ENCODE data around the gene SLC66A1. TPM values are rescaled to one million over a fixed set of nuclear protein-coding genes. Genes with fewer than 3 reads are reported as not detected.
"Not testable (repeated sequence)": the region's sequence is repeated elsewhere in the genome, so short reads cannot be mapped to it uniquely, and the experiment has no call there.

SLC66A1 gene
- total RNA-seq, 1 donor from 2014 or later, result 14.6 TPM

DNA sequence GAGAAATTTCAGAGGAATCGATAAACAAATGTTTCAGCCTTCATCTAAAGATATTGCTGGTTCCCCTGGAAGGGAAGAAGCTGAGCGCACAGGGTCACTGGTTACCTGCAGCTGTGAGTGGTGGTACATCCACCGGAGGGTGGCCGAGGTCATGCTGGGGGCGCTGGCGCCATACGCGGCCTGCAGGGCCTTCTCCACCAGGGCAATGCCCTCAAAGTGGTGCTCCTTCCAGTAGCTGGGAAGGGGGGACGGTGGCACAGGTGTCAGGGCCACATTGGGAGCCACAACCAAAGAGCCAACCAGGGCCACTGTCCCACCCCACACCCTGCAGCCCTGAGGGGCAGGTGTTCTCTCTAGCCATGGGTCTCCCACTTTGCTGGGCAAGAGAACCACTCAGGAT is 28.2 kb upstream of the SLC66A1 start:
- Histone ChIP-seq H3K9me3 (ENCODE audit: control insufficient read depth in 3 of 3, low read length in 3 of 3) (no peaks in the 10 kb centered on the region), H3K27me3 (ENCODE audit: control insufficient read depth in 3 of 3, insufficient read depth in 3 of 3, low read length in 3 of 3) (no peaks in the 10 kb centered on the region), H3K27ac (ENCODE audit: low read depth, low read length) (no peak overlapping the region), H3K4me3 (ENCODE audit: low read length in 3 of 3) (no peak overlapping the region), H3K4me1 (ENCODE audit: control insufficient read depth in 3 of 3, insufficient read depth in 3 of 3, low read length in 3 of 3) (peaks cover 2 to 3% (median 2%) of the 10 kb centered on the region in 3 donors), H3K9ac (ENCODE audit: low read depth in 1 of 3, low read length in 3 of 3) (no peak overlapping the region), H3K36me3 (ENCODE audit: control insufficient read depth in 3 of 3, insufficient read depth in 3 of 3, low read length in 3 of 3) (peaks cover 0 to 4% (median 0%) of the 10 kb centered on the region in 3 donors)

GRCh38 chr1:19284881-19285280 is 27.2 kb upstream of the SLC66A1 start:
- Histone ChIP-seq H3K27ac (ENCODE audit: low read depth, low read length) (no peak overlapping the region), H3K36me3 (ENCODE audit: control insufficient read depth in 3 of 3, insufficient read depth in 3 of 3, low read length in 3 of 3) (peaks cover 0 to 4% (median 0%) of the 10 kb centered on the region in 3 donors), H3K9me3 (ENCODE audit: control insufficient read depth in 3 of 3, low read length in 3 of 3) (no peaks in the 10 kb centered on the region), H3K4me3 (ENCODE audit: low read length in 3 of 3) (no peak overlapping the region), H3K9ac (ENCODE audit: low read depth in 1 of 3, low read length in 3 of 3) (no peak overlapping the region), H3K4me1 (ENCODE audit: control insufficient read depth in 3 of 3, insufficient read depth in 3 of 3, low read length in 3 of 3) (peaks cover 5 to 10% (median 5%) of the 10 kb centered on the region in 3 donors), H3K27me3 (ENCODE audit: control insufficient read depth in 3 of 3, insufficient read depth in 3 of 3, low read length in 3 of 3) (no peaks in the 10 kb centered on the region)

GRCh38 chr1:19285366-19285765 is 26.8 kb upstream of the SLC66A1 start:
- not testable (repeated sequence) for H3K27me3 ChIP-seq (ENCODE audit: control insufficient read depth in 3 of 3, insufficient read depth in 3 of 3, low read length in 3 of 3); H3K27ac ChIP-seq (ENCODE audit: low read depth, low read length); H3K4me3 ChIP-seq (ENCODE audit: low read length in 3 of 3); H3K36me3 ChIP-seq (ENCODE audit: control insufficient read depth in 3 of 3, insufficient read depth in 3 of 3, low read length in 3 of 3); H3K9me3 ChIP-seq (ENCODE audit: control insufficient read depth in 3 of 3, low read length in 3 of 3); H3K9ac ChIP-seq (ENCODE audit: low read depth in 1 of 3, low read length in 3 of 3)
- peaks cover 5 to 10% (median 5%) of the 10 kb centered on the region in 3 donors for H3K4me1 ChIP-seq (ENCODE audit: control insufficient read depth in 3 of 3, insufficient read depth in 3 of 3, low read length in 3 of 3)

DNA sequence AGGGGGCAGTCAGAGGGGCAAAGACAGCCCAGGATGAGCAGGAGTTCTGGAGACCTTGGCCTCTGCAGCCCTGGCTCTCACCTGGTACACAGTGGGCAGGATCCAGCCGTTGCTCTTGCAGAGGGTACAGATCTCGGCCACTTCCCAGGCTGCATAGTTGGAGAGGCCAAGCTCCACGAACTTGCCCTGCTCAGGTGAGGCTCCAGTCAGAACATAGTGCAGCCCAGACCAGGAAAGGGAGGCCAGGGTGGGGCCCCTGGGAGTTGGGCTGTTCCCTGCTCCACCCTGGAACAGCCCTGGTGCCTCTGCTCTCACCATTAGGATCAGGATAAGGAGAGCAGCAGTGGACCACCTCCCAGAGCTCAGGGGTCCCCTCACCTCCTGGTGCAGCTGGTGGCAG is 26.3 kb upstream of the SLC66A1 start:
- H3K9ac ChIP-seq (ENCODE audit: low read depth in 1 of 3, low read length in 3 of 3); H3K36me3 ChIP-seq (ENCODE audit: control insufficient read depth in 3 of 3, insufficient read depth in 3 of 3, low read length in 3 of 3); H3K27ac ChIP-seq (ENCODE audit: low read depth, low read length); H3K9me3 ChIP-seq (ENCODE audit: control insufficient read depth in 3 of 3, low read length in 3 of 3); H3K4me3 ChIP-seq (ENCODE audit: low read length in 3 of 3); H3K27me3 ChIP-seq (ENCODE audit: control insufficient read depth in 3 of 3, insufficient read depth in 3 of 3, low read length in 3 of 3): not testable (repeated sequence)
- H3K4me1 ChIP-seq (ENCODE audit: control insufficient read depth in 3 of 3, insufficient read depth in 3 of 3, low read length in 3 of 3), result peaks cover 5 to 10% (median 5%) of the 10 kb centered on the region in 3 donors

- no peaks in the 10 kb centered on the region for H3K9me3 ChIP-seq (ENCODE audit: control insufficient read depth in 3 of 3, low read length in 3 of 3)
- no peaks in the 10 kb centered on the region for H3K27me3 ChIP-seq (ENCODE audit: control insufficient read depth in 3 of 3, insufficient read depth in 3 of 3, low read length in 3 of 3)
- peaks cover 5 to 10% (median 5%) of the 10 kb centered on the region in 3 donors for H3K4me1 ChIP-seq (ENCODE audit: control insufficient read depth in 3 of 3, insufficient read depth in 3 of 3, low read length in 3 of 3)
- peaks cover 0 to 4% (median 0%) of the 10 kb centered on the region in 3 donors for H3K36me3 ChIP-seq (ENCODE audit: control insufficient read depth in 3 of 3, insufficient read depth in 3 of 3, low read length in 3 of 3)
- H3K4me3 ChIP-seq (ENCODE audit: low read length in 3 of 3), result no peak overlapping the region
- no peak overlapping the region for H3K9ac ChIP-seq (ENCODE audit: low read depth in 1 of 3, low read length in 3 of 3)
- no peak overlapping the region for H3K27ac ChIP-seq (ENCODE audit: low read depth, low read length)
Observed at GRCh38 chr1:19287436-19288185, 24.5 kb upstream of the SLC66A1 start.

GRCh38 chr1:19288324-19289241 is 23.5 kb upstream of the SLC66A1 start, which contains the start of gene AKR7A3:
TSS of gene AKR7A3 (minus strand) at chr1:19288770. CDS start at chr1:19288709, 61 bp downstream.
- not testable (repeated sequence) for H3K27ac ChIP-seq (ENCODE audit: low read depth, low read length)

DNA sequence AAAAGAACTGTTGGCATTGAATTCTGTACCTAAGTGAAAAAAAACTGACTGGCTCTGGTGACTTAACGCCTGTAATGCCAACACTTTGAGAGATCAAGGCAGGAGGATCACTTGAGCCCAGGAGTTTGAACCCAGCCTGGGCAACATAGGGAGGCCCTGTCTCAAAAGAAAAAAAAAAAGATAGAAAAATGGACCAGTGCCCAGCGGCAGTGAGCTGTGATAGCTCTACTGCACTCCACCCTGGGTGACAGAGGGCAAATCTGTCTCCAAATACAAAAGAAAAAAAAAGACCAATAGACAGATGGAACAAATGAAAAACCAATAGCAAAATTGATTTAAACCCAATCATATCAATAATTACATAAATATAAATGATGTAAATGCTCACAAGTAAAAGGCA is 22.9 kb upstream of the SLC66A1 start:
- Histone ChIP-seq H3K27ac (ENCODE audit: low read depth, low read length) (no peak overlapping the region), H3K9ac (ENCODE audit: low read depth in 1 of 3, low read length in 3 of 3) (peak overlapping the region; percentile 54 to 76 (median 57)), H3K36me3 (ENCODE audit: control insufficient read depth in 3 of 3, insufficient read depth in 3 of 3, low read length in 3 of 3) (no peaks in the 10 kb centered on the region), H3K4me1 (ENCODE audit: control insufficient read depth in 3 of 3, insufficient read depth in 3 of 3, low read length in 3 of 3) (peaks cover 5 to 10% (median 5%) of the 10 kb centered on the region in 3 donors), H3K4me3 (ENCODE audit: low read length in 3 of 3) (peak overlapping the region; percentile 60 to 78 (median 74)), H3K9me3 (ENCODE audit: control insufficient read depth in 3 of 3, low read length in 3 of 3) (peaks cover 0 to under 1% (median 0%) of the 10 kb centered on the region in 3 donors), H3K27me3 (ENCODE audit: control insufficient read depth in 3 of 3, insufficient read depth in 3 of 3, low read length in 3 of 3) (no peaks in the 10 kb centered on the region)

More at GRCh38 chr1:19288324-19289241, 23.5 kb upstream of the SLC66A1 start, which contains the start of gene AKR7A3:
- peak within 1 kb of the TSS; percentile 60 to 78 (median 74) for H3K4me3 ChIP-seq (ENCODE audit: low read length in 3 of 3)
- H3K27me3 ChIP-seq (ENCODE audit: control insufficient read depth in 3 of 3, insufficient read depth in 3 of 3, low read length in 3 of 3); H3K9me3 ChIP-seq (ENCODE audit: control insufficient read depth in 3 of 3, low read length in 3 of 3); H3K36me3 ChIP-seq (ENCODE audit: control insufficient read depth in 3 of 3, insufficient read depth in 3 of 3, low read length in 3 of 3): not testable (repeated sequence)
- H3K9ac ChIP-seq (ENCODE audit: low read depth in 1 of 3, low read length in 3 of 3), result peak within 1 kb of the TSS; percentile 54 to 76 (median 57)
- H3K4me1 ChIP-seq (ENCODE audit: control insufficient read depth in 3 of 3, insufficient read depth in 3 of 3, low read length in 3 of 3), result peaks cover 5 to 10% (median 5%) of the 10 kb centered on the region in 3 donors

DNA sequence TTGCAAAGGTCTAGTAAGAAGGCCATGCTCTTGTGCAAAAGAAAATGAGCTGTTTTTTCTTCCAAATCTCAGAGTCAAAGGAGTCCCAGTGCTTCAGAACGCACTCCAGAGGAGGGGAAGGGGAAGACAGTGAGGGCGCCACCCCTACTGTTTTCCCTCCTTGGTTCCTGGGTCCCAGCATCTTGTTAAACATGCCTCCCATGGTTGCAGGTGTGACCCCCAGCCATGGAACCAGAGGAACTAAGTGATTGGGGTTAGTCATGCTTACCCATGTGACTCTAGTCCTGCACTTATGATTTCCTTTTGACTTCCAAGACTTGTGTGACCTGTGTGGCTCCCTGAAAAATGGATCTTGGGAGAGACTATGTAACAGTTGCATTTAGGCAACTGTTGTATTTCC is 17.5 kb upstream of the SLC66A1 start:
- no peak overlapping the region for H3K9ac ChIP-seq (ENCODE audit: low read depth in 1 of 3, low read length in 3 of 3)
- H3K27ac ChIP-seq (ENCODE audit: low read depth, low read length), result no peak overlapping the region
- no peaks in the 10 kb centered on the region for H3K36me3 ChIP-seq (ENCODE audit: control insufficient read depth in 3 of 3, insufficient read depth in 3 of 3, low read length in 3 of 3)
- peaks cover 0 to 2% (median 0%) of the 10 kb centered on the region in 3 donors for H3K4me1 ChIP-seq (ENCODE audit: control insufficient read depth in 3 of 3, insufficient read depth in 3 of 3, low read length in 3 of 3)
- H3K4me3 ChIP-seq (ENCODE audit: low read length in 3 of 3), result no peak overlapping the region
- no peaks in the 10 kb centered on the region for H3K27me3 ChIP-seq (ENCODE audit: control insufficient read depth in 3 of 3, insufficient read depth in 3 of 3, low read length in 3 of 3)
- peaks cover 0 to 6% (median 4%) of the 10 kb centered on the region in 3 donors for H3K9me3 ChIP-seq (ENCODE audit: control insufficient read depth in 3 of 3, low read length in 3 of 3)

DNA sequence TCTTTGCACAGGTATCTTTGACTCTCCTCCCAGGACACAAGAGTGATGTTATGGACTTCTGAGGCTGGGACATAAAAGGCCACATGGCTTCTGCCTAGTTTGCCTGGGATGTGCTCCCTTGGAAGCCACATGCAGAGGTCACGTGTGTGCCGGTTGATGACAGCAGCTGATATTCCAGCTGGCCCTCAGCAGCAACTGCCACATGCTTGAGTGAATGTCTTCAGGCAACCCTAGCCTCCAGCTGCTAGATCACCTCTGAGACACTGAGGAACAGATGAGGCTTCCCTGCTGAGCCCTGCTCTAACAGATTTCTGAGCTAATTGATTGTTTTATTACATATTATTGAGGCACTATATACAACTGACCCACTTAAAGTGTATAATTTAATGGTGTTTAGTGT is 11.9 kb upstream of the SLC66A1 start:
- no peaks in the 10 kb centered on the region for H3K27me3 ChIP-seq (ENCODE audit: control insufficient read depth in 3 of 3, insufficient read depth in 3 of 3, low read length in 3 of 3)
- no peak overlapping the region for H3K4me3 ChIP-seq (ENCODE audit: low read length in 3 of 3)
- H3K4me1 ChIP-seq (ENCODE audit: control insufficient read depth in 3 of 3, insufficient read depth in 3 of 3, low read length in 3 of 3), result no peaks in the 10 kb centered on the region
- no peak overlapping the region for H3K9ac ChIP-seq (ENCODE audit: low read depth in 1 of 3, low read length in 3 of 3)
- peaks cover 10 to 22% (median 20%) of the 10 kb centered on the region in 3 donors for H3K36me3 ChIP-seq (ENCODE audit: control insufficient read depth in 3 of 3, insufficient read depth in 3 of 3, low read length in 3 of 3)
- no peak overlapping the region for H3K27ac ChIP-seq (ENCODE audit: low read depth, low read length)
- H3K9me3 ChIP-seq (ENCODE audit: control insufficient read depth in 3 of 3, low read length in 3 of 3), result no peaks in the 10 kb centered on the region

Data from skeletal muscle tissue (tissue), 4 donors.